IMR-90 (cell line): ENCODE measurements around the gene ENO4. TPM values are rescaled to one million over a fixed set of nuclear protein-coding genes. Genes with fewer than 3 reads are reported as not detected.

ENCODE experiments used
- ATAC-seq: fragments of 200-7000 bp; cut with Tn5 transposase; 2 replicates; pipeline ENCODE4 v1.9.1; 2020; ENCODE audit warnings: low read depth, mild to moderate bottlenecking, moderate library complexity
- BruUV-seq: library from RNA; stranded (reverse); fragments of 400-500 nt; replicated peaks from 2 replicates; lab custom pipeline; 2021; lab: Mats Ljungman, UMichigan
- CTCF ChIA-PET: fragments of 300-600 bp; formaldehyde crosslinking; extraction: SDS; loops from one replicate; lab custom pipeline; 2021; ENCODE audit warnings: antibody characterized with exemption; lab: Yijun Ruan, JAX
- POLR2A ChIA-PET: fragments of 300-600 bp; sonication (Branson Sonifier 250); formaldehyde crosslinking; loops from one replicate; lab custom pipeline; 2022; ENCODE audit warnings: antibody characterized with exemption; ENCODE audit not compliant: unreplicated experiment; lab: Charles Lee
- DNase-seq: peaks from one replicate; pipeline ENCODE4 v3.0.0; 2013
- H2AFZ ChIP-seq: replicated peaks from 2 replicates; pipeline ENCODE3; 2013; ENCODE audit warnings: low read length, mild to moderate bottlenecking; ENCODE audit not compliant: poor library complexity
- H2AK5ac ChIP-seq: 2 replicates; pipeline ENCODE4 v1.6.1; 2013; ENCODE audit warnings: low read depth, low read length, inconsistent platforms
- H2AK9ac ChIP-seq: replicated peaks from 2 replicates; pipeline ENCODE3; 2013; ENCODE audit warnings: mild to moderate bottlenecking, low read depth, low read length, moderate library complexity; ENCODE audit not compliant: poor library complexity
- H2BK120ac ChIP-seq: 2 replicates; pipeline ENCODE4 v1.6.1; 2013; ENCODE audit warnings: low read depth, low read length, inconsistent platforms
- H2BK15ac ChIP-seq: 3 replicates; pipeline ENCODE4 v1.6.1; 2013; ENCODE audit warnings: low read depth, low read length, inconsistent platforms
- H2BK20ac ChIP-seq: 2 replicates; pipeline ENCODE4 v1.6.1; 2013; ENCODE audit warnings: low read depth, mild to moderate bottlenecking, inconsistent platforms, low read length, moderate library complexity
- H2BK5ac ChIP-seq: 2 replicates; pipeline ENCODE4 v1.6.1; 2013; ENCODE audit warnings: mild to moderate bottlenecking, low read depth, low read length, inconsistent platforms; ENCODE audit not compliant: poor library complexity, severe bottlenecking
- H3K14ac ChIP-seq: replicated peaks from 2 replicates; pipeline ENCODE4 v1.6.1; 2013; ENCODE audit warnings: low read depth, low read length, inconsistent platforms
- H3K18ac ChIP-seq: 2 replicates; pipeline ENCODE4 v1.6.1; 2013; ENCODE audit warnings: low read depth, low read length, control low read depth
- H3K23ac ChIP-seq: 2 replicates; pipeline ENCODE4 v1.6.1; 2013; ENCODE audit warnings: low read depth, low read length, inconsistent platforms
- H3K27ac ChIP-seq: 2 replicates; pipeline ENCODE4 v1.5.1; 2013; ENCODE audit warnings: mild to moderate bottlenecking, control low read depth, low read length; ENCODE audit not compliant: insufficient read depth
- H3K27me3 ChIP-seq: 2 replicates; pipeline ENCODE4 v1.6.1; 2013; ENCODE audit warnings: low read length; ENCODE audit not compliant: control insufficient read depth, insufficient read depth
- H3K36me3 ChIP-seq: 2 replicates; pipeline ENCODE4 v1.6.1; 2013; ENCODE audit warnings: low read length, mixed read lengths; ENCODE audit not compliant: control insufficient read depth, insufficient read depth
- H3K4ac ChIP-seq: 2 replicates; pipeline ENCODE4 v1.6.1; 2013; ENCODE audit warnings: low read depth, low read length, inconsistent platforms
- H3K4me1 ChIP-seq: 2 replicates; pipeline ENCODE4 v1.6.1; 2013; ENCODE audit warnings: low read length, mixed read lengths; ENCODE audit not compliant: control insufficient read depth, insufficient read depth
- H3K4me2 ChIP-seq: 2 replicates; pipeline ENCODE4 v1.6.1; 2013; ENCODE audit warnings: low read depth, mild to moderate bottlenecking, control low read depth, low read length, moderate library complexity
- H3K4me3 ChIP-seq: 2 replicates; pipeline ENCODE4 v1.5.1; 2013; ENCODE audit warnings: low read depth, mild to moderate bottlenecking, control low read depth, low read length, moderate library complexity; ENCODE audit not compliant: insufficient read depth
- H3K56ac ChIP-seq: 2 replicates; pipeline ENCODE4 v1.6.1; 2013; ENCODE audit warnings: low read length, inconsistent platforms; ENCODE audit not compliant: insufficient read depth; ENCODE audit errors: extremely low read depth
- H3K79me1 ChIP-seq, 2 experiments: 2 replicates each; pipeline ENCODE4 v1.6.1; 2013; ENCODE audit warnings: low read length in 2 of 2, inconsistent platforms in 1 of 2, low read depth in 1 of 2
- H3K9ac ChIP-seq: 2 replicates; pipeline ENCODE4 v1.6.1; 2013; ENCODE audit warnings: low read depth, low read length, control low read depth
- H3K9me1 ChIP-seq: 2 replicates; pipeline ENCODE4 v1.6.1; 2013; ENCODE audit warnings: low read length, inconsistent platforms; ENCODE audit not compliant: insufficient read depth
- H3K9me3 ChIP-seq: 2 replicates; pipeline ENCODE4 v1.6.1; 2013; ENCODE audit warnings: low read length; ENCODE audit not compliant: control insufficient read depth, insufficient read depth
- H4K20me1 ChIP-seq: 2 replicates; pipeline ENCODE4 v1.6.1; 2013; ENCODE audit warnings: low read length, inconsistent platforms; ENCODE audit not compliant: insufficient read depth
- H4K5ac ChIP-seq: 2 replicates; pipeline ENCODE4 v1.6.1; 2013; ENCODE audit warnings: mild to moderate bottlenecking, low read depth, low read length, control low read depth
- H4K8ac ChIP-seq, 2 experiments: 2 replicates each; pipeline ENCODE4 v1.6.1; 2013; ENCODE audit warnings: low read depth in 2 of 2, low read length in 2 of 2, control low read depth in 1 of 2, inconsistent platforms in 1 of 2
- H4K91ac ChIP-seq: 2 replicates; pipeline ENCODE4 v1.6.1; 2013; ENCODE audit warnings: low read depth, low read length, inconsistent platforms; ENCODE audit not compliant: insufficient read depth
- CHD1 ChIP-seq: IDR thresholded peaks from 2 replicates; pipeline ENCODE4 v1.6.1; 2012; ENCODE audit warnings: low read depth, low read length, improper control_type of control experiment
- FOS ChIP-seq: fragments of 150-350 bp; IDR thresholded peaks from 2 replicates; pipeline ENCODE4 v1.6.1; 2016; ENCODE audit warnings: low read depth, low read length
- MAZ ChIP-seq: IDR thresholded peaks from 2 replicates; pipeline ENCODE4 v1.6.1; 2012; ENCODE audit warnings: low read depth, mild to moderate bottlenecking, low read length, improper control_type of control experiment, moderate library complexity, borderline replicate concordance
- MXI1 ChIP-seq: IDR thresholded peaks from 2 replicates; pipeline ENCODE4 v1.6.1; 2012; ENCODE audit warnings: low read depth, mild to moderate bottlenecking, low read length, moderate library complexity, borderline replicate concordance
- POLR2A ChIP-seq: IDR thresholded peaks from 2 replicates; pipeline ENCODE4 v1.6.1; 2012; ENCODE audit warnings: mild to moderate bottlenecking, low read depth, low read length
- RAD21 ChIP-seq: IDR thresholded peaks from 2 replicates; pipeline ENCODE4 v1.6.1; 2012; ENCODE audit warnings: low read length, improper control_type of control experiment
- RCOR1 ChIP-seq: IDR thresholded peaks from 2 replicates; pipeline ENCODE4 v1.6.1; 2012; ENCODE audit warnings: mild to moderate bottlenecking, low read length, improper control_type of control experiment; ENCODE audit not compliant: insufficient replicate concordance
- RFX5 ChIP-seq: IDR thresholded peaks from 2 replicates; pipeline ENCODE4 v1.8.0; 2012; ENCODE audit warnings: low read depth, mild to moderate bottlenecking, low read length, moderate library complexity
- WGBS, 2 experiments: methylation state at CpG; one replicate each; pipeline versions ENCODE4 v1.1.5 to v1.1.7; 2013; ENCODE audit warnings: missing lambda C conversion rate in 2 of 2; ENCODE audit not compliant: insufficient read length in 1 of 2; ENCODE audit errors: extremely low coverage in 2 of 2; 5-methylcytosine and 5-hydroxymethylcytosine counted together
- dilution Hi-C: fragments of 300-500 bp; cut with HindIII; formaldehyde crosslinking; loops from one replicate; pipeline ENCODE4 v1.14.3; 2018; ENCODE audit warnings: low sequenced_read_pairs; ENCODE audit not compliant: unreplicated experiment
- in situ Hi-C: fragments of 300-500 bp; cut with MboI; formaldehyde crosslinking; loops from 3 replicates; pipeline ENCODE4 v1.14.3; 2019; ENCODE audit warnings: low sequenced_read_pairs, inconsistent platforms, mixed read lengths
- intact Hi-C: fragments of 100-400 bp; cut with micrococcal nuclease; formaldehyde crosslinking; loops from 2 replicates; pipeline ENCODE4 v1.10.0; 2022
- polyA plus RNA-seq, 3 experiments: library from polyadenylated mRNA; depleted of rRNA; stranded (reverse); fragments of >200 nt; gene quantifications; 2 replicates each; pipeline ENCODE4 v1.2.3, GENCODE V29; 2012; ENCODE audit warnings: low replicate concordance in 1 of 3
- total RNA-seq: library from RNA; depleted of rRNA; stranded (reverse); fragments of >200 nt; gene quantifications from 2 replicates; pipeline ENCODE4 v1.2.3, GENCODE V29; 2012

ENO4 gene
- total and polyA plus RNA-seq, 2 of the 4 experiments (the other 2 are of a cell fraction): under 0.01 to 0.05 TPM

- TF ChIP-seq RCOR1 (no peak), RAD21 (no peak), RFX5 (no peak), POLR2A (no peak), MXI1 (no peak), MAZ (no peak), FOS (no peak), CHD1 (no peak)
- H2BK20ac ChIP-seq: no peak overlapping the region
- ATAC-seq (no peak), DNase-seq (no peak)
- H2BK15ac ChIP-seq: no peak overlapping the region
- peaks cover 35% of the 10 kb centered on the region for H3K27me3 ChIP-seq
- CTCF ChIA-PET: interaction anchor here (0.9 kb wide), 1 partner anchor 371 kb away, joined by 3 read pairs; no protein-coding TSS in a partner anchor
- H4K5ac ChIP-seq: no peak overlapping the region
- H2AK5ac ChIP-seq: no peak overlapping the region
- no peak overlapping the region for H4K8ac ChIP-seq
- no peak overlapping the region for H3K4ac ChIP-seq
- no peak overlapping the region for H3K4me3 ChIP-seq
- H3K36me3 ChIP-seq: no peaks in the 10 kb centered on the region
- 40% methylated on average over 18 of the region's 22 CpGs; no CpG with 5 or more reads in 1 of the 2 experiments for WGBS, 2 experiments
- in situ Hi-C loops: no loop called here
- H3K9me1 ChIP-seq: no peaks in the 10 kb centered on the region
- H4K91ac ChIP-seq: no peak overlapping the region
- no peaks in the 10 kb centered on the region for H3K9me3 ChIP-seq
- H3K23ac ChIP-seq: no peak overlapping the region
- no peak overlapping the region for H3K9ac ChIP-seq
- no peak overlapping the region for H3K56ac ChIP-seq
- no peak overlapping the region for H3K18ac ChIP-seq
- intact Hi-C loops: no loop called here
- H2BK120ac ChIP-seq: no peak overlapping the region
- no peak overlapping the region for H3K27ac ChIP-seq
- no TSS peak for BruUV-seq
- H3K14ac ChIP-seq: no peak overlapping the region
- no peaks in the 10 kb centered on the region for H3K79me1 ChIP-seq
- POLR2A ChIA-PET: no interaction called here
- H4K20me1 ChIP-seq: no peaks in the 10 kb centered on the region
- H2BK5ac ChIP-seq: no peak overlapping the region
- no peak overlapping the region for H2AK9ac ChIP-seq
- no peak overlapping the region for H3K4me2 ChIP-seq
- H2AFZ ChIP-seq: no peak overlapping the region
- dilution Hi-C loops: no loop called here
- no peaks in the 10 kb centered on the region for H3K4me1 ChIP-seq
These were observed 45.6 kb upstream of the ENO4 start for GRCh38 chr10:116803451-116804249.
